Middle frontal gyrus (tissue), 1 donor: ENCODE results near the gene DLK1.

ENCODE experiments used
- DNase-seq: peaks from one replicate; pipeline ENCODE4 v3.0.0-alpha.2; 2015; ENCODE audit warnings: low spot score; ENCODE audit errors: extremely low spot score

DLK1 gene

GRCh38 chr14:100726550-100727085, at the start of gene DLK1:
Gene DLK1 (plus strand): TSS chr14:100726892. CDS start chr14:100727069, 177 bp downstream.
- no peak for DNase-seq

- DNase-seq: no peak
These were observed 49.5 kb upstream of the DLK1 start for GRCh38 chr14:100677152-100677551.

- peak; percentile 26 for DNase-seq
These were observed 48.9 kb upstream of the DLK1 start for GRCh38 chr14:100677554-100678468.

- DNase-seq: no peak
These were observed 48.2 kb upstream of the DLK1 start for GRCh38 chr14:100678469-100678828.

GRCh38 chr14:100679153-100679552, 47.5 kb upstream of the DLK1 start:
- no peak for DNase-seq

GRCh38 chr14:100679707-100680438, 46.8 kb upstream of the DLK1 start:
- no peak for DNase-seq

- no peak for DNase-seq
These were observed 46.1 kb upstream of the DLK1 start for GRCh38 chr14:100680439-100681051.

GRCh38 chr14:100681111-100681510, 45.6 kb upstream of the DLK1 start:
- DNase-seq: no peak

- DNase-seq: no peak
These were observed 43.9 kb upstream of the DLK1 start for GRCh38 chr14:100682749-100683148.

- no peak for DNase-seq
These were observed 43.1 kb upstream of the DLK1 start for GRCh38 chr14:100683578-100683977.

GRCh38 chr14:100684154-100684553, 42.5 kb upstream of the DLK1 start:
- no peak for DNase-seq

- no peak for DNase-seq
These were observed 41.7 kb upstream of the DLK1 start for GRCh38 chr14:100684961-100685360.

- DNase-seq: no peak
These were observed 39.8 kb upstream of the DLK1 start for GRCh38 chr14:100686858-100687257.

- no peak for DNase-seq
These were observed 39.3 kb upstream of the DLK1 start for GRCh38 chr14:100687386-100687785.

- no peak for DNase-seq
These were observed 38.6 kb upstream of the DLK1 start for GRCh38 chr14:100688051-100688450.

GRCh38 chr14:100688598-100689461, 37.9 kb upstream of the DLK1 start:
- no peak for DNase-seq

GRCh38 chr14:100690672-100691071, 36.0 kb upstream of the DLK1 start:
- no peak for DNase-seq

- DNase-seq: no peak
These were observed 35.2 kb upstream of the DLK1 start for GRCh38 chr14:100691395-100692056.

GRCh38 chr14:100692256-100692655, 34.4 kb upstream of the DLK1 start:
- DNase-seq: no peak

- no peak for DNase-seq
These were observed 33.7 kb upstream of the DLK1 start for GRCh38 chr14:100692859-100693558.
